ENCODE data around the gene MALL. TPM values are rescaled to one million over a fixed set of nuclear protein-coding genes. Genes with fewer than 3 reads are reported as not detected.

Gene MALL
- total and polyA plus RNA-seq, 2 experiments from 2014 or later = 5.9 to 9.3 TPM

- TF ChIP-seq STAT1 (IDR thresholded peaks at IDR 0.05; ENCODE audit: unreplicated experiment) = no peak
- no peak overlapping the region for H3K4me3 Mint-ChIP-seq
- H3K9me2 ChIP-seq (ENCODE audit: insufficient read depth) = no peaks in the 10 kb centered on the region
- H3K4me1 Mint-ChIP-seq = no peaks in the 10 kb centered on the region
- no peaks in the 10 kb centered on the region for H3K36me3 Mint-ChIP-seq (ENCODE audit: low read depth)
- ATAC-seq (no peak), DNase-seq (ENCODE audit: low spot score) (no peak)
- H2AFZ ChIP-seq = no peak overlapping the region
- no peaks in the 10 kb centered on the region for H4K20me1 ChIP-seq (replicated peaks; ENCODE audit: insufficient read depth)
- no peak overlapping the region for H3K4me2 ChIP-seq
- no peaks in the 10 kb centered on the region for H3K79me2 ChIP-seq (replicated peaks; ENCODE audit: insufficient read depth)
- no peak overlapping the region for H3K27ac ChIP-seq (ENCODE audit: low read depth)
- H3F3A ChIP-seq (replicated peaks; ENCODE audit: low read depth) = no peaks in the 10 kb centered on the region
- peaks cover 1% of the 10 kb centered on the region for H3K27me3 Mint-ChIP-seq (ENCODE audit: insufficient read depth, low read depth, poor library complexity)
- H3K9me3 Mint-ChIP-seq = no peaks in the 10 kb centered on the region
- H3K4me1 ChIP-seq (ENCODE audit: insufficient read depth) = no peaks in the 10 kb centered on the region
- H3K27me3 ChIP-seq (ENCODE audit: insufficient read depth) = no peaks in the 10 kb centered on the region
- no peak overlapping the region for H3K27ac Mint-ChIP-seq
- no peaks in the 10 kb centered on the region for H3K36me3 ChIP-seq (ENCODE audit: insufficient read depth)
- H3K4me3 ChIP-seq = no peak overlapping the region
Measured at GRCh38 chr2:110124939-110125691, 9.5 kb upstream of the MALL start.

GRCh38 chr2:110124038-110124825 lies 8.6 kb upstream of the MALL start:
- H3K9me2 ChIP-seq (ENCODE audit: insufficient read depth) = no peaks in the 10 kb centered on the region
- no peak overlapping the region for H3K4me3 Mint-ChIP-seq
- no peak overlapping the region for H2AFZ ChIP-seq
- no peaks in the 10 kb centered on the region for H3K36me3 ChIP-seq (ENCODE audit: insufficient read depth)
- H3K27ac ChIP-seq (ENCODE audit: low read depth) = no peak overlapping the region
- no peaks in the 10 kb centered on the region for H3K27me3 ChIP-seq (ENCODE audit: insufficient read depth)
- no peaks in the 10 kb centered on the region for H3K36me3 Mint-ChIP-seq (ENCODE audit: low read depth)
- no peaks in the 10 kb centered on the region for H3F3A ChIP-seq (replicated peaks; ENCODE audit: low read depth)
- no peaks in the 10 kb centered on the region for H3K9me3 Mint-ChIP-seq
- no peak overlapping the region for H3K4me3 ChIP-seq
- no peaks in the 10 kb centered on the region for H3K79me2 ChIP-seq (replicated peaks; ENCODE audit: insufficient read depth)
- H3K27me3 Mint-ChIP-seq (ENCODE audit: insufficient read depth, low read depth, poor library complexity) = peaks cover 1% of the 10 kb centered on the region
- no peak overlapping the region for H3K4me2 ChIP-seq
- H3K4me1 Mint-ChIP-seq = no peaks in the 10 kb centered on the region
- no peak for ATAC-seq
- DNase-seq (ENCODE audit: low spot score) = peak; percentile 8
- no peaks in the 10 kb centered on the region for H4K20me1 ChIP-seq (replicated peaks; ENCODE audit: insufficient read depth)
- H3K4me1 ChIP-seq (ENCODE audit: insufficient read depth) = no peaks in the 10 kb centered on the region
- no peak overlapping the region for H3K27ac Mint-ChIP-seq
- TF ChIP-seq POLR2AphosphoS5 (IDR thresholded peaks at IDR 0.05; ENCODE audit: low read depth) (no peak), ZNF114 (CRISPR knock-in tag; IDR thresholded peaks at IDR 0.05) (no peak), ETS1 (IDR thresholded peaks at IDR 0.05) (no peak), CREB1 (CRISPR knock-in tag; IDR thresholded peaks at IDR 0.05; ENCODE audit: low read depth) (no peak), NANOG (IDR thresholded peaks at IDR 0.05; ENCODE audit: borderline replicate concordance) (no peak), CTCF (conservative IDR thresholded peaks at IDR 0.05; ENCODE audit: low read depth in 2 of 2) (no peak), EZH2 (IDR thresholded peaks at IDR 0.05; ENCODE audit: low read depth, unreplicated experiment) (no peak), EZH2phosphoT487 (IDR thresholded peaks at IDR 0.05; ENCODE audit: unreplicated experiment) (no peak), ZNF331 (CRISPR knock-in tag; IDR thresholded peaks at IDR 0.05; ENCODE audit: low read depth) (no peak), ZNF462 (CRISPR knock-in tag; IDR thresholded peaks at IDR 0.05) (no peak), STAT1 (IDR thresholded peaks at IDR 0.05; ENCODE audit: unreplicated experiment) (no peak), JUNB (IDR thresholded peaks at IDR 0.05; ENCODE audit: unreplicated experiment) (no peak)

Data from GM23338 (cell line).